Esophagus squamous epithelium (tissue), 5 donors: ENCODE data around the gene SYDE1. TPM values are rescaled to one million over a fixed set of nuclear protein-coding genes. Genes with fewer than 3 reads are reported as not detected.

Experiments used
- DNase-seq: peaks from one replicate; lab custom pipeline; 2025; lab: John Stamatoyannopoulos, UW
- H3K27ac ChIP-seq, 4 donors: fragments of 200-600 bp; sonication (generic); one replicate each; pipeline ENCODE4 v1.5.1; 2016 to 2019; ENCODE audit warnings: mild to moderate bottlenecking in 1 of 4
- H3K27me3 ChIP-seq, 4 donors: fragments of 200-600 bp; sonication (generic); 1 replicate in 3 of 4; 2 replicates in 1 of 4; pipeline versions ENCODE4 v1.5.1 to v1.6.0; 2017 to 2021; ENCODE audit warnings: antibody characterized with exemption in 1 of 4
- H3K36me3 ChIP-seq, 3 donors: fragments of 200-600 bp; sonication (generic); one replicate each; pipeline ENCODE4 v1.5.1; 2016 to 2019
- H3K4me1 ChIP-seq, 3 donors: fragments of 200-600 bp; sonication (generic); one replicate each; pipeline ENCODE4 v1.5.1; 2017 to 2019
- H3K4me3 ChIP-seq, 4 donors: fragments of 200-600 bp; sonication (generic); 1 replicate in 3 of 4; 2 replicates in 1 of 4; pipeline ENCODE4 v1.5.1; 2016 to 2019; ENCODE audit warnings: mild to moderate bottlenecking in 2 of 4, moderate library complexity in 1 of 4
- H3K9me3 ChIP-seq, 3 donors: fragments of 200-600 bp; sonication (generic); one replicate each; pipeline ENCODE4 v1.5.1; 2016 to 2019
- POLR2A ChIP-seq, 4 donors: fragments of 450-650 bp; IDR thresholded peaks; one replicate each; pipeline ENCODE4 v1.6.1; 2017; ENCODE audit warnings: antibody characterized with exemption in 4 of 4, mild to moderate bottlenecking in 4 of 4, moderate library complexity in 3 of 4
- WGBS, 2 donors: methylation state at CpG; one replicate each; pipeline ENCODE4 v1.1.5; 2018; 5-methylcytosine and 5-hydroxymethylcytosine counted together
- intact Hi-C: fragments of 100-400 bp; cut with DNase I; formaldehyde crosslinking; loops from one replicate; pipeline ENCODE4 v1.15.0; 2022
- total RNA-seq, 4 donors: library from RNA; depleted of rRNA; stranded (reverse); fragments of >200 nt; gene quantifications; one replicate each; pipeline ENCODE4 v1.1.0, GENCODE V29; 2016
- TF ChIP-seq, protein P1 (sequence below), 6 experiments: fragments of 450-650 bp in 4 of 6; fragments of 200-600 bp in 2 of 6; sonication (generic) in 2 of 6; IDR thresholded peaks; one replicate each; pipeline ENCODE4 v1.5.1; 2016 to 2019; ENCODE audit warnings: antibody characterized with exemption in 6 of 6, mild to moderate bottlenecking in 4 of 6, moderate library complexity in 4 of 6
- donor health status: DM: yes; HTN: yes; CAD: no.

The SYDE1 gene
- total RNA-seq, 4 donors from 2014 or later = 1.4 to 10.3 (median 4.6) TPM

DNA sequence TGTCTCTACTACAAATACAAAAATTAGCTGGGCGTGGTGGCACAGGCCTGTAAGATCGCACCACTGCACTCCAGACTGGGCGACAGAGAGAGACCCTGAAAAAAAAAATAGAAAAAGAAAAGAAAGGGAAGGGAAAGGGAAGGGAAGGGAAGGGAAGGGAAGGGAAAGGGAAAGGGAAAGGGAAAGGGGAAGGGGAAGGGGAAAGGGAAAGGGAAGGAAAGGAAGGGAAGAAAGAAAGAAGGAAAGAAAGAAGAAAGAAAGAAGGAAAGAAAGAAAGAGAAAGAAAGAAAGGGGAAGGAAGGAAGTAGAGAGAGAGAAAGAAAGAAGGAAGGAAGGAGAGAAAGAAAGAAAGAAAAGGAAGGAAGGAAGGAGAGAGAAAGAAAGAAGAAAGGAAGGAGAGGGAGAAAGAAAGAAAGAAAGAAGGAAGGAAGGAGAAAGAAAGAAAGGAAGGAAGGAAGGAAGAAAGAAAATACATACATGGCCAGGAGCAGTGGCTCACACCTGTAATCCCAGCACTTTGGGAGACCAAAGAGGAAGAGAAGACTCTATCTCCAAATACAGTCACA is 8.1 kb upstream of the SYDE1 start:
- intact Hi-C loops = no loop called here
- Histone ChIP-seq H3K27me3 (no peaks in the 10 kb centered on the region), H3K4me1 (peaks cover 0 to 14% (median 0%) of the 10 kb centered on the region in 3 donors), H3K27ac (peak overlapping the region; percentile 43 to 79 (median 70)), H3K9me3 (peaks cover 0 to 11% (median 2%) of the 10 kb centered on the region in 3 donors), H3K4me3 (no peak overlapping the region), H3K36me3 (no peaks in the 10 kb centered on the region)
- no peak for DNase-seq
- WGBS, 2 donors = 34 to 46% methylated on average over 3 of the region's 3 CpGs
- TF ChIP-seq POLR2A (IDR thresholded peaks at IDR 0.05) = no peak
- TF ChIP-seq, protein P1, sequence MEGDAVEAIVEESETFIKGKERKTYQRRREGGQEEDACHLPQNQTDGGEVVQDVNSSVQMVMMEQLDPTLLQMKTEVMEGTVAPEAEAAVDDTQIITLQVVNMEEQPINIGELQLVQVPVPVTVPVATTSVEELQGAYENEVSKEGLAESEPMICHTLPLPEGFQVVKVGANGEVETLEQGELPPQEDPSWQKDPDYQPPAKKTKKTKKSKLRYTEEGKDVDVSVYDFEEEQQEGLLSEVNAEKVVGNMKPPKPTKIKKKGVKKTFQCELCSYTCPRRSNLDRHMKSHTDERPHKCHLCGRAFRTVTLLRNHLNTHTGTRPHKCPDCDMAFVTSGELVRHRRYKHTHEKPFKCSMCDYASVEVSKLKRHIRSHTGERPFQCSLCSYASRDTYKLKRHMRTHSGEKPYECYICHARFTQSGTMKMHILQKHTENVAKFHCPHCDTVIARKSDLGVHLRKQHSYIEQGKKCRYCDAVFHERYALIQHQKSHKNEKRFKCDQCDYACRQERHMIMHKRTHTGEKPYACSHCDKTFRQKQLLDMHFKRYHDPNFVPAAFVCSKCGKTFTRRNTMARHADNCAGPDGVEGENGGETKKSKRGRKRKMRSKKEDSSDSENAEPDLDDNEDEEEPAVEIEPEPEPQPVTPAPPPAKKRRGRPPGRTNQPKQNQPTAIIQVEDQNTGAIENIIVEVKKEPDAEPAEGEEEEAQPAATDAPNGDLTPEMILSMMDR (IDR thresholded peaks at IDR 0.05) = no peak

GRCh38 chr19:15101479-15102082 is 5.6 kb upstream of the SYDE1 start:
- H3K4me1 ChIP-seq = peaks cover 2 to 17% (median 4%) of the 10 kb centered on the region in 3 donors
- intact Hi-C loops = loop anchor here (10.0 kb wide), 1 partner anchor 143 kb away; no protein-coding TSS in a partner anchor
- 47 to 65% methylated on average over 2 to 3 of the region's 3 CpGs for WGBS, 2 donors

DNA sequence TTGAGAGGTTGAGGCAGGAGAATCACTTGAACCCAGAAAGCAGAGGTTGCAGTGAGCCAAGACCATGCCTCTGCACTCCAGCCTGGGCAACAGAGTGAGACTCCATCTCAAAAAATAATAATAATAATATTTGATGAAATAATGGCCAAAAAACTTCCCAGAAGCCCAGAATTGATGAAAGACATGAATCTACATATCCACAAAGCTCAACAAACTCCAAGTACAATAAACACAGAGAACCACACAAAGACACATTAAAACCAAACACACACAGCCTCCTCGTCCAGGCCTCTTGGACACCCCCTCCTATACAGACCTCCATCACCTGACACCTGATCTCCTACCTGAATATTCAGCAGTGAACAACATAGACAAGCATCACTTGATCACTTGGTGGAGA is 3.2 kb upstream of the SYDE1 start:
- no peak overlapping the region for H3K4me3 ChIP-seq
- no peak for DNase-seq
- peaks cover 0 to 8% (median 0%) of the 10 kb centered on the region in 4 donors for H3K27me3 ChIP-seq
- H3K4me1 ChIP-seq = peaks cover 8 to 30% (median 15%) of the 10 kb centered on the region in 3 donors
- peaks cover 0 to under 1% (median 0%) of the 10 kb centered on the region in 3 donors for H3K36me3 ChIP-seq
- H3K27ac ChIP-seq = no peak overlapping the region
- WGBS, 2 donors = 63 to 83% methylated on average over 1 of the region's 1 CpG
- intact Hi-C loops = loop anchor here (10.0 kb wide), 1 partner anchor 141 kb away; no protein-coding TSS in a partner anchor
- TF ChIP-seq POLR2A (IDR thresholded peaks at IDR 0.05) = no peak
- TF ChIP-seq, protein P1 (IDR thresholded peaks at IDR 0.05) = no peak
- peaks cover 0 to 17% (median 6%) of the 10 kb centered on the region in 3 donors for H3K9me3 ChIP-seq

More at GRCh38 chr19:15101479-15102082, 5.6 kb upstream of the SYDE1 start:
- Histone ChIP-seq H3K27me3 (no peaks in the 10 kb centered on the region), H3K36me3 (no peaks in the 10 kb centered on the region), H3K4me3 (no peak overlapping the region), H3K27ac (no peak overlapping the region), H3K9me3 (peaks cover 0 to 17% (median 6%) of the 10 kb centered on the region in 3 donors)
- TF ChIP-seq, protein P1 (IDR thresholded peaks at IDR 0.05) = peak in 5 of 6 experiments; percentile 49 to 81 (median 66)
- no peak for TF ChIP-seq POLR2A (IDR thresholded peaks at IDR 0.05)
- no peak for DNase-seq

DNA sequence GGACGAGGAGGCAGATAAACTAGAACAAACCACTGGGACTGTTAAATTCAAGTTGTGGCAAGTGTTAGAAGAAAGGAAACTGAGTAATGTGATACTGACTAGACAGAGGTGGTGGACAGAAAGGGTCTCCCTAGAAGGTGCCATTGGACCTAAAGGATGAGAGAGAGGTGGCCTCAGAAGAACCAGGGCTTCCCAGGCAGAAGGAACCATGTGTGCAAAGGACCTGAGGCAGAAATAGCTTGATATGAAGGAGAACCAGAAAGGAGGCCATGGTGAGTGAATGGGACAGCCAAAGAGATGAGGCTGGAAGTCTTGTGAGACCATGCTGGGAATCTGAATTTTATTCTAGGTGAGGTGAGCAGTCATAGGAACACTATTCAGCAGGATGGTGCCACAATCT is 2.8 kb upstream of the SYDE1 start:
- no peak for DNase-seq
- Histone ChIP-seq H3K36me3 (peaks cover 0 to 5% (median 0%) of the 10 kb centered on the region in 3 donors), H3K4me3 (no peak overlapping the region), H3K27me3 (peaks cover 0 to 8% (median 0%) of the 10 kb centered on the region in 4 donors), H3K9me3 (peaks cover 0 to 17% (median 6%) of the 10 kb centered on the region in 3 donors), H3K27ac (no peak overlapping the region), H3K4me1 (peaks cover 8 to 30% (median 15%) of the 10 kb centered on the region in 3 donors)
- intact Hi-C loops = loop anchor here (10.0 kb wide), 1 partner anchor 140 kb away; no protein-coding TSS in a partner anchor
- TF ChIP-seq, protein P1 (IDR thresholded peaks at IDR 0.05) = no peak
- TF ChIP-seq POLR2A (IDR thresholded peaks at IDR 0.05) = no peak
- 54 to 60% methylated on average over 1 of the region's 1 CpG for WGBS, 2 donors

GRCh38 chr19:15105044-15105443 is 2.2 kb upstream of the SYDE1 start:
- Histone ChIP-seq H3K27ac (no peak overlapping the region), H3K4me1 (peaks cover 8 to 30% (median 15%) of the 10 kb centered on the region in 3 donors), H3K9me3 (peaks cover 0 to 17% (median 6%) of the 10 kb centered on the region in 3 donors), H3K4me3 (no peak overlapping the region), H3K27me3 (peaks cover 0 to 8% (median 0%) of the 10 kb centered on the region in 4 donors), H3K36me3 (peaks cover 0 to 11% (median under 1%) of the 10 kb centered on the region in 3 donors)
- 88 to 94% methylated on average over 3 of the region's 3 CpGs for WGBS, 2 donors
- TF ChIP-seq POLR2A (IDR thresholded peaks at IDR 0.05) = no peak
- TF ChIP-seq, protein P1 (IDR thresholded peaks at IDR 0.05) = no peak
- DNase-seq = no peak
- intact Hi-C loops = loop anchor here (5.0 to 10.0 kb wide), 2 partner anchors 47 to 140 kb away; no protein-coding TSS in a partner anchor
